ENCODE results near the gene XRCC5. TPM values are rescaled to one million over a fixed set of nuclear protein-coding genes. Genes with fewer than 3 reads are reported as not detected.

XRCC5 gene
- total RNA-seq, 1 experiment from 2014 or later: 322 TPM

- TF ChIP-seq SIN3A (IDR thresholded peaks at IDR 0.05; ENCODE audit: borderline replicate concordance, insufficient read depth, low read depth, low read length): no peak
- TF ChIP-seq TCF7L2 (IDR thresholded peaks at IDR 0.05; ENCODE audit: low read depth, low read length): no peak
- TF ChIP-seq CTCF (IDR thresholded peaks at IDR 0.05): no peak
- no peak for TF ChIP-seq POLR2AphosphoS5 (IDR thresholded peaks at IDR 0.05; ENCODE audit: low read depth, low read length)
- TF ChIP-seq REST (IDR thresholded peaks at IDR 0.05; ENCODE audit: insufficient read depth in 1 of 2, low read depth in 2 of 2, low read length in 1 of 2): no peak
- in situ Hi-C loops (cut with HindIII; ENCODE audit: low pct_unique_long_range_greater_than_20kb, low sequenced_read_pairs): no loop called here
- BruUV-seq (replicated peaks): no TSS peak
Observed at GRCh38 chr2:216194013-216194412, 84.9 kb downstream of the XRCC5 start.

GRCh38 chr2:216194561-216194960 is 85.4 kb downstream of the XRCC5 start:
- CTCF ChIA-PET: interaction anchor here (0.6 kb wide), 1 partner anchor 113 kb away, joined by 5 read pairs; no protein-coding TSS in a partner anchor
- TF ChIP-seq CTCF (IDR thresholded peaks at IDR 0.05): no peak
- no peak for TF ChIP-seq SIN3A (IDR thresholded peaks at IDR 0.05; ENCODE audit: borderline replicate concordance, insufficient read depth, low read depth, low read length)
- DNase-seq (ENCODE audit: low read depth, low spot score) (no peak), ATAC-seq (no peak)
- Histone ChIP-seq H3K9me3 (ENCODE audit: control insufficient read depth, insufficient read depth, low read depth, low read length) (no peaks in the 10 kb centered on the region), H3K27me3 (ENCODE audit: control insufficient read depth, insufficient read depth, low read length) (no peaks in the 10 kb centered on the region), H3K36me3 (ENCODE audit: control insufficient read depth, insufficient read depth, low read length) (peaks cover 53% of the 10 kb centered on the region), H3K4me3 (ENCODE audit: low read depth in 2 of 2, low read length in 2 of 2) (no peak overlapping the region), H3K4me1 (ENCODE audit: control insufficient read depth, insufficient read depth, low read length) (no peaks in the 10 kb centered on the region), H3K27ac (ENCODE audit: low read length) (no peak overlapping the region)
- intact Hi-C loops (cut with micrococcal nuclease; ENCODE audit: unreplicated experiment): no loop called here
- POLR2A ChIA-PET: interaction anchor here (0.6 kb wide), 1 partner anchor 229 kb away, joined by 4 read pairs; no protein-coding TSS in a partner anchor
- in situ Hi-C loops (cut with HindIII; ENCODE audit: low pct_unique_long_range_greater_than_20kb, low sequenced_read_pairs): no loop called here
- no TSS peak for BruUV-seq (replicated peaks)

More at GRCh38 chr2:216194013-216194412, 84.9 kb downstream of the XRCC5 start:
- no peaks in the 10 kb centered on the region for H3K27me3 ChIP-seq (ENCODE audit: control insufficient read depth, insufficient read depth, low read length)
- intact Hi-C loops (cut with micrococcal nuclease; ENCODE audit: unreplicated experiment): no loop called here
- CTCF ChIA-PET: no interaction called here
- no peaks in the 10 kb centered on the region for H3K4me1 ChIP-seq (ENCODE audit: control insufficient read depth, insufficient read depth, low read length)
- no peaks in the 10 kb centered on the region for H3K9me3 ChIP-seq (ENCODE audit: control insufficient read depth, insufficient read depth, low read depth, low read length)
- DNase-seq (ENCODE audit: low read depth, low spot score): no peak
- H3K36me3 ChIP-seq (ENCODE audit: control insufficient read depth, insufficient read depth, low read length): peaks cover 47% of the 10 kb centered on the region
- H3K27ac ChIP-seq (ENCODE audit: low read length): no peak overlapping the region
- ATAC-seq: no peak
- POLR2A ChIA-PET: no interaction called here
- no peak overlapping the region for H3K4me3 ChIP-seq (ENCODE audit: low read depth in 2 of 2, low read length in 2 of 2)
